Measurements from ENCODE around the gene RREB1.

The RREB1 gene

DNA sequence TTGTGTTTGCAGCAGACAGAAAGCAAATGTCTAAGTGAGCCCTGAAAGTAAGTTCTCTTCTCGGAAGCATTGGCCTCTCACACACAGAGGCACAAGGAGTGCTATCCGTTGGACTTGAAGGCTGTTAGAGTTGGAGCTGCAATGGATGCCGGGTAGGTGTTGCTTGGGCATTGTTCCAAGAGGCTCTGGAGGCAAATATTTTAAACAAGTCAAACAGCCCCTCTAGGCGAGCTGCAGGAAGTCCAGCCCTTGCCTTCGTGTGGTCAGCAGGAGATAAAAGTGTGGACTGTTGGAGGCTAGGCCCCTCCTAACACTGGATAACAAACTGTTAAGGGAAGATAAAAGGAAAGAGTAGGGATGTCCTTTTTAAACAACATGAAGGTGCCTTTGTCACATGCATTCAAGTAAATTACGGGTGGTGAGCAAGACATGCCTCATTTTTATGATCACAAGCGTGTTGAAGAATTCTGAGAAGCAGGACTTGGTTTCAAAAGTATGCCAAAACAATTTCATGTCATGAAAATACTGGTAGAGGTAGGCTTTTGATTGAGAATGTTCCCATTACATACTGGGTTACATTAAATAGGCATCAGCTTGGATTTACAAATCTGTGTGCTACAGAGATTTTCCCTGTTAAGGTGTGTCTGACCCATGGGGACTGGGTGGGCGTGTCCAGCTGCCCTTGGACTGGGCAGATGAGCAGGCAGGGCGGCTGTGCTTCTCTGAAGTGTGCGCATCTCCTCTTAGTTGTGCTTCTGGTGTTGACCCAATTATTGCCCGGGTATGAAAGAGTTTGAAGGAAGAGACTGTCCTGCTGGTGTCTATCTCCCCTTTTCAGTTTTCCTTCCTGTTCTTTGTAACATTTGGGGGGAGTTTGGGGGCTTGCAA, 57.5 kb downstream of the RREB1 start:
- no peak for DNase-seq (ENCODE audit: low read depth)

DNA sequence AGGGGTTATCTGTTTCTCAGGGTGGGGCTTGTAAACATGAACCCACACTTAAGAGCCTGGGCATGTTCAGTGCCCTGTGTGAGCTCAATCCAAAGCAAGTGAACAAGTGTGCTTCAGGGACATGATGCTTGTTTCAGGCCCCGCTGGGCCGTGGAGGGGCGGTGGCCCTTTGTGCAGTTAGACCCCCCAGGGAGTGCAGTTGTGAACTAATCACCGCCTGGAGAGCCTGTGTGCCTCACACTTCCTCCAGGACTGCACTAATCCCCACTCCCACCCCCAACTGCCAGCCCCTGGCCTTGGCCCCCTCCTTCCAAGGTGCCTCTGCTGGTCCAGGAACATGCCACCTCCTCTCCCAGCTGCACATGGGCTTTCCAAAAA, 58.1 kb downstream of the RREB1 start:
- DNase-seq (ENCODE audit: low read depth), result no peak

DNA sequence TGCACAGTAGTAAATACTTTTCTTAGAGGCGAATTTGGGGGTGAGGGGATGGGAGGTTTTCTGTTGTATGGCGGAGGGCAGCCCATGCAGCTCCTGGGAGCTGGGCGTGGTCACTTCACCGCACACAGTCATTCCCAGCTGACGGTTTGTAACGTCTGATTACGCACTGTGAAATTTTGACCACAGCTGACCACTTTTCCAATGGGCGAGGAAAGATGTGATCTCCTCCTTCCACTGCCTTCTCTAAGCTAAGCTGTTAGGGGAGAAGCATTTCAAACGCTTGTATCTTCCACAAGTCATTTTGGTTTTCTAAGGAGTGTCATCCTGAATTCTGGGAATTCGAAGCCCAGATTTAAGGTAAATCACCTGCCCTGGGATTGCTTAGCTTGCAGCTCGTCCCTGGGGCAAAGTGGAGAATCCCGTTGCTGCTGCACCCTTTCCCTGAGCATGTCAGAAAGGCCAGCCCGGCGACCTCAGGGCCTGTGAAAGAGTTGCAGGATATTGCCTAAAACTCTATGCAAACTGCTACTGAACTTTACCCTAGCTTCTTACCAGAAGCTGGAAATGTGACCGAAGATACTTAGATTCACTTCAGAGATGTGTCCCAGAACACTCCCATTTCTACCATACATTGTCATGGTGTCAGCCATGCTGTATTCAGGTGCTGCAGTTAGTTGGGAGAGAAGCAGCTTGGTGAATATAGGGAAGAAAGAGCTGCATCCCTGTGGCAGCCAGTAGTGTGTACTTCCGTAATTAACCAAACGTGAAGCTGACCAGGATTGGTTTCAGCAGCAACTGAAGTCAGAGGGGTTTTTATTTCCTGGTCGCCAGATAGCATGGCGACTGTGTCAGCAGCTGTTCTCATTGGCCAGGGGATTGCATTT, 58.9 kb downstream of the RREB1 start:
- DNase-seq (ENCODE audit: low read depth), result no peak

- no peak for DNase-seq (ENCODE audit: low read depth)
Measured at GRCh38 chr6:7169296-7169721, 61.5 kb downstream of the RREB1 start.

GRCh38 chr6:7170117-7170732, 62.5 kb downstream of the RREB1 start:
- no peak for DNase-seq (ENCODE audit: low read depth)

DNA sequence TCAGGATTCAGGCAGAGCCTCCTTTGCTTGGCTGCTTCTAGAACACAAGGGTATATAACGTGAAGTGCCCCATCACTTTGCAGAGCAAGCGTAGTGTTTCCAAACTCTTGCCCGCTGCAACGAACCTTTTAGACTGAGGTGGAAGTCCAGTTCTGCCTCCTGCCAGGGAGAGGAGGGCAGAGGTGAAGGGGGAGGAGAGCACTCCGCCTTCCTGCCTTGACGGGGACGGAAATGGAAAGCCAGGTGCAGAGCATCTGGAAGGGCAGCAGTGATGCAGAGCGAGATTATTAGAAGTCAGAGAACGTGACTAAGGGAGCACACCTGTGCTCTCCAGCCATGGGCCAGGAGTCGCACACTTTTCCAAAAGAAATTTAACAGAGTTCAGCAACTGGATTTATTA, 63.4 kb downstream of the RREB1 start:
- DNase-seq (ENCODE audit: low read depth), result no peak

- DNase-seq (ENCODE audit: low read depth), result no peak
Measured at GRCh38 chr6:7171733-7172132, 64.0 kb downstream of the RREB1 start.

DNA sequence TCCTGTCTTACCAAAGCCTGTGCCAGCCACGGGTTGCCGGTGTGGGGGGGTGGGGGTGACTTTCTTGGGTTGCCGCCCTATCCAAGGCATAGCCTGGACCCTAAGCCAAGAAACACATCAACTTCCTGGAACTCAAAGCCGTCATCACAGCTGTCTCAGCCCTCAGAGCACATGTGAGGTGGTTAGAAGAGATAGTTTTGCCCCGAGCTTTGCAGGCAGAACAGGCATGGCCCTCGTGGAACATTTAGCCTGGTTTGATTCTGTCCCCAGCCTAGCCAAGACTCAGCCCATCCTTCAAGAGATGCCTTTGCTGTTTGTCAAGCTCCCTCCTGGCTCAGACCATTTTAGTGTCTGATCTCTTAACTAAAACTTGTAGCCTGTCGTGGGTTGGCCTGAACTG, 64.9 kb downstream of the RREB1 start:
- DNase-seq (ENCODE audit: low read depth), result no peak

GRCh38 chr6:7173843-7174503, 66.2 kb downstream of the RREB1 start:
- no peak for DNase-seq (ENCODE audit: low read depth)

DNA sequence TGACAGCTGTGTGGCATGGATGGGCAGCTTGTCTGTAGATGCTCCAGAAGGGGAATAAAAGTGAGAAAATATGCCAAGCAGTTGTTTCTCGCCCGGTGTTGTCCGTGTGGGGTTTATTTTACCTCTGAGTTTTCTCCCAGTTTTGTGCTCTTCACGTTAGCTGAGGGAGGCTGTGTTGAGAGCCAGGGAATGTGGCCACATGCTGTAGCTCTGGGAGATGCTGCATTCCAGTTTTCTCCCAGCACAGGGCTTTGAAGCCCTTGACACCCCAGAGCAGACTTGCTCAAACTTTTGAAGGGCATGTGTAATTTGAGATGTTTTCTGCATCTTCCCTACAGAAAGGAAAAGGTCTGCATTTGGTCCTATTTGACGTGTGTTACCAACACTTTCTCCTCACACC, 67.7 kb downstream of the RREB1 start:
- no peak for DNase-seq (ENCODE audit: low read depth)

DNA sequence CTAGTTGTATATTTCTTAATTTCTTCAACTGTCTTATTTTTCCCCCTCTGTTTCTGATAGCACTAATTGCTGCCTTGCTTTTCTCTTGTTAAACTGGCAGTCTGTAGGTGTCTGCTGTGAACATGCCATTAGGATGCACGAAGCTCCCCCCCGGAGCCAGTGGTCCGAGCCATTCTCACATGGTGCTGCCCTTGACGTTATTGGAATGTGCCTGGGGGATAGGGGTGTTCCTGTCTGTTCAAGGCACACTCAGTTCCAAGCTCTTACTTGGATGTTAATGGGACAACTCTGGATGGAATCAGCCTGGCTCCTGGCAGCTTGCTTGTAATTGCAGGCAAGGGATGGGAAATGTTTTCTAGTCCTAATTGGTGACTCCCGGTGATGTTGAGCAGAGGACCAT, 68.4 kb downstream of the RREB1 start:
- DNase-seq (ENCODE audit: low read depth), result no peak

DNA sequence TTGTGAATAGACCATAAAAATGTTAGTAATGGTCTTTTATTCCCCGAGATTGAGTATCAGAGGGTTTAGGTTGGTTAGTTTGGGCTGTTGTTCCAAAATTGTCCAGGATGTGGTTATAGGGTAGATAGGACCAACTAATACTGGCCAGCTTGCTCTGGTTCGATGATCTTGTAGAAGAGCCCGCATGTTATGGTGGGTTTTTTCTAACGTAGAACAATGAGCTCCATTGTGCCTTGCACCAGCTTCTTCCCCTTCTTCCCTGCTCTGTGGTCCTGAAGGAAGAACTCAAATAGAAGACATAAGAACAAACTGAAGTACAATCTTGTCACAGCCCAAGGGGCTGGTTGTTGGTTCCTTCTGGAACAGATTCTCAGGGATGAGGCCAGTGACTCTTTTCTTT, 70.5 kb downstream of the RREB1 start:
- DNase-seq (ENCODE audit: low read depth), result no peak

- DNase-seq (ENCODE audit: low read depth), result no peak
Measured at GRCh38 chr6:7180751-7181150, 73.0 kb downstream of the RREB1 start.

GRCh38 chr6:7183707-7184106, 75.9 kb downstream of the RREB1 start:
- DNase-seq (ENCODE audit: low read depth), result no peak

- no peak for DNase-seq (ENCODE audit: low read depth)
Measured at GRCh38 chr6:7184502-7184901, 76.7 kb downstream of the RREB1 start.

GRCh38 chr6:7185561-7185960, 77.8 kb downstream of the RREB1 start:
- no peak for DNase-seq (ENCODE audit: low read depth)

DNA sequence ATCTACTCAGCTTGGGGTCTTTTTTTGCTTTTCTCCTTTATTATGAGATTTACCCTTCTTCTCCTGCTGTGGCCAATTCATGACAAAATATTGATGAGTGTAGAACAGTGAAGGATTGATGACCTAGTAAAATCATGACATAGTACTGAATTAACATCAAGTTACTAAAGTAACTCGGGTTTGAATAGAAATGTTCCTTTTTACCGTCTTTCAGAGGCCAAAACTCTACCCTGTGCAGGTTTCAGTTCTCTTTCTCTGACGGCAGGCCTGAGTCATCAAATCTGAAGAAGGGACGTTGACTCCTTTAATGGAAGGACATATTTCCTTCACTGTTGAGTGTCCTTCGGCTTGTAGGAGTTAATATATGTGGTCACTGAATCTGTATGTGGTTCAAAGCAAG, 80.7 kb downstream of the RREB1 start:
- no peak for DNase-seq (ENCODE audit: low read depth)

- no peak for DNase-seq (ENCODE audit: low read depth)
Measured at GRCh38 chr6:7189101-7189758, 81.5 kb downstream of the RREB1 start.

- no peak for DNase-seq (ENCODE audit: low read depth)
Measured at GRCh38 chr6:7190791-7191190, 83.0 kb downstream of the RREB1 start.

DNA sequence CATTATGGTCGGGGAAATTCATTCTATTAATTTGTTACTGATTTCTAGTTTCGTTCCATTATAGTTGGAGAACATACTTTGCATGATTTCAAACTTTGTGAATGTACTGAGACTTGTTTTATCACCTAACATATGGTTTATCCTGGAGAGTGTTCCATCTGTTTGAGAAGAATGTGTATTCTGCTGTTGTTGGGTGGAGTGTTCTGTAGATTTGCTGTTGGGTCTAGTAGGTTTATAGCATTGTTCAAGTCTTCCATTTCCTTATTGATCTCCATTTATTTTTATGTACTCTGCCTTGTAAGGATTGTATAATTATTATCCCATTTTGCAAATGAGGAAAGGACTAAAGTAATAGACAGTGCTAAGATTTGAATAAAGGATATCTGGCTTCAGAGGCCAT, 85.4 kb downstream of the RREB1 start:
- no peak for DNase-seq (ENCODE audit: low read depth)

DNA sequence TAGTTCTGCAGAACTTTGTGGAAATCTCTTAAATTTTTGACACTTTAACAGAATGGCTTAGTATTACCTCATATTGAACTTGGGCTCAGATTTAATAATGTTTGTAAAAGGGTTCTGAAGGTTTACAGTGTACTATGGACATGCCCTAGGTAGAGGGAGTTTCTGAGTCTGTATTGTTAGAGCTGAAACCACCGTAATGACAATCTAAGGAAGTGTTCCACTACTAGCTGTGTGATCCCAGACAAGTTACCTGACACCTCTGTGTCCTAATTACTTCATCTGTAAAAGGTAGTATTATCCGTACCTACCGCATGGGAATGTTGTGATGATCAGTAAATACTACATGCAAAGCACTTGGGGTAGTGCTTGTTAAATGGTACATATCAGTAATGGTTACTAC, 86.9 kb downstream of the RREB1 start:
- DNase-seq (ENCODE audit: low read depth), result no peak
